A204.1 (cell line): ENCODE data around the gene DAB1.

Experiments used
- FAIRE-seq: peaks from 2 replicates; lab custom pipeline; 2012; peaks lifted over from hg19 to GRCh38; lab: Jason Lieb, UNC

Gene DAB1

GRCh38 chr1:57316291-57316690 is 107.6 kb downstream of the DAB1 start:
- FAIRE-seq: no peak

GRCh38 chr1:57312869-57313268 is 111.0 kb downstream of the DAB1 start:
- no peak for FAIRE-seq

GRCh38 chr1:57311411-57311810 is 112.4 kb downstream of the DAB1 start:
- no peak for FAIRE-seq

GRCh38 chr1:57311006-57311405 is 112.9 kb downstream of the DAB1 start:
- FAIRE-seq: no peak

- no peak for FAIRE-seq
These were observed 114.2 kb downstream of the DAB1 start for GRCh38 chr1:57309630-57310029.

- FAIRE-seq: no peak
These were observed 116.3 kb downstream of the DAB1 start for GRCh38 chr1:57307392-57308170.

- no peak for FAIRE-seq
These were observed 119.3 kb downstream of the DAB1 start for GRCh38 chr1:57304591-57304990.

- no peak for FAIRE-seq
These were observed 120.9 kb downstream of the DAB1 start for GRCh38 chr1:57302812-57303596.

- no peak for FAIRE-seq
These were observed 123.7 kb downstream of the DAB1 start for GRCh38 chr1:57300186-57300585.

- no peak for FAIRE-seq
These were observed 127.1 kb downstream of the DAB1 start for GRCh38 chr1:57296726-57297250.

GRCh38 chr1:57295326-57295725 is 128.5 kb downstream of the DAB1 start:
- no peak for FAIRE-seq

GRCh38 chr1:57294177-57294576 is 129.7 kb downstream of the DAB1 start:
- FAIRE-seq: no peak

- FAIRE-seq: no peak
These were observed 130.6 kb downstream of the DAB1 start for GRCh38 chr1:57293214-57293613.

- no peak for FAIRE-seq
These were observed 134.1 kb downstream of the DAB1 start for GRCh38 chr1:57289781-57290180.

- no peak for FAIRE-seq
These were observed 137.9 kb downstream of the DAB1 start for GRCh38 chr1:57285992-57286391.

- FAIRE-seq: no peak
These were observed 141.4 kb downstream of the DAB1 start for GRCh38 chr1:57282411-57282810.

- no peak for FAIRE-seq
These were observed 142.5 kb downstream of the DAB1 start for GRCh38 chr1:57281324-57281723.

- no peak for FAIRE-seq
These were observed 143.8 kb downstream of the DAB1 start for GRCh38 chr1:57279909-57280666.

- FAIRE-seq: no peak
These were observed 145.3 kb downstream of the DAB1 start for GRCh38 chr1:57278558-57278957.

- FAIRE-seq: no peak
These were observed 146.2 kb downstream of the DAB1 start for GRCh38 chr1:57277681-57278080.

GRCh38 chr1:57276918-57277317 is 146.9 kb downstream of the DAB1 start:
- FAIRE-seq: no peak

GRCh38 chr1:57272601-57273000 is 151.3 kb downstream of the DAB1 start:
- no peak for FAIRE-seq

GRCh38 chr1:57272150-57272549 is 151.7 kb downstream of the DAB1 start:
- no peak for FAIRE-seq
